ENCODE data around the gene WNT3. TPM values are rescaled to one million over a fixed set of nuclear protein-coding genes. Genes with fewer than 3 reads are reported as not detected.

WNT3 gene
- total and polyA plus RNA-seq, 2 donors (not counting 1 experiment from before 2014, with no cell fraction given) = 0.86 to 1.4 TPM

DNA sequence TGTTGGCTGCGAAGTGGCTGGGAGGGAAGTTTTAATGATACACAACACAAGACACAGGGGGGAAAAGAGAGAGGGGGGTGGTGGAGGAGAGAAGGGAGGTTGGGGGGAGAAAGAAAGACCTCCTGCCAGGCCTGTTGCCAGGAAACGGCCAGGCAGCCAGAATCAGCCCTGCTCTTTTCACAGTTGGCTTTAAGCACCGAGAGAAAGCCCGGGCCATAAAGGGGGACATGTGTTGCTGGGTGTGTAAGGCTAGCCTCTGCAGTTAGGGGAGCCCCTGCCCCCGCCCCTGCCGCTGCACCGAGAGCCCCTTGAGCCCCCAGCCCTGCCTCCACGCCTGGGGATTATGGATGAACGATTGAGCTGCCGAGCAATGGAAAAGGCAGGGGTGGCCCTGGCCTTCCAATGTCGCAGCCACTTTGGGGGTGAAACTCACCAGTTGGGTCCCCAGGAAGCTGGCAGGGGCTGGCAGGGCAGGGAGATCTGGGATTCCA, 13.9 kb upstream of the WNT3 start:
- ChIA-PET CTCF (no interaction called here), POLR2A (no interaction called here)
- peaks cover 19% of the 10 kb centered on the region for H3K27me3 Mint-ChIP-seq
- Histone ChIP-seq H3K79me2 (ENCODE audit: control insufficient read depth, insufficient read depth, low read length) (no peaks in the 10 kb centered on the region), H3K4me2 (replicated peaks; ENCODE audit: low read depth, low read length, poor library complexity, severe bottlenecking) (no peak overlapping the region), H3K9ac (ENCODE audit: low read length) (no peak overlapping the region), H3K36me3 (replicated peaks in 1 of 2; ENCODE audit: control extremely low read depth in 1 of 2, control insufficient read depth in 1 of 2, extremely low read depth in 1 of 2, insufficient read depth in 2 of 2, low read length in 1 of 2) (no peaks in the 10 kb centered on the region), H3K27ac (ENCODE audit: low read length in 2 of 2) (no peak overlapping the region), H3K9me3 (ENCODE audit: control extremely low read depth in 1 of 3, control insufficient read depth in 2 of 3, insufficient read depth in 1 of 3, low read length in 2 of 3) (no peaks in the 10 kb centered on the region), H3K4me3 (ENCODE audit: control extremely low read depth in 1 of 5, extremely low read depth in 1 of 5, insufficient read depth in 1 of 5, low read depth in 2 of 5, low read length in 4 of 5) (no peak overlapping the region), H2AFZ (ENCODE audit: insufficient read depth, low read depth, low read length, poor library complexity, severe bottlenecking) (no peak overlapping the region), H3K4me1 (ENCODE audit: control insufficient read depth in 2 of 2, insufficient read depth in 2 of 2, low read length in 2 of 2) (no peaks in the 10 kb centered on the region), H4K20me1 (ENCODE audit: control insufficient read depth, insufficient read depth, low read length, poor library complexity, severe bottlenecking) (no peaks in the 10 kb centered on the region), H3K27me3 (replicated peaks in 1 of 4; ENCODE audit: control extremely low read depth in 1 of 4, control insufficient read depth in 3 of 4, insufficient read depth in 4 of 4, low read length in 3 of 4) (peaks cover 0 to 4% (median 1%) of the 10 kb centered on the region in 4 experiments)
- H3K27ac Mint-ChIP-seq = no peak overlapping the region
- TF ChIP-seq EZH2 (IDR thresholded peaks at IDR 0.05; ENCODE audit: borderline replicate concordance, insufficient read depth, low read depth, low read length, poor library complexity, severe bottlenecking) = no peak
- TF ChIP-seq, protein P1, sequence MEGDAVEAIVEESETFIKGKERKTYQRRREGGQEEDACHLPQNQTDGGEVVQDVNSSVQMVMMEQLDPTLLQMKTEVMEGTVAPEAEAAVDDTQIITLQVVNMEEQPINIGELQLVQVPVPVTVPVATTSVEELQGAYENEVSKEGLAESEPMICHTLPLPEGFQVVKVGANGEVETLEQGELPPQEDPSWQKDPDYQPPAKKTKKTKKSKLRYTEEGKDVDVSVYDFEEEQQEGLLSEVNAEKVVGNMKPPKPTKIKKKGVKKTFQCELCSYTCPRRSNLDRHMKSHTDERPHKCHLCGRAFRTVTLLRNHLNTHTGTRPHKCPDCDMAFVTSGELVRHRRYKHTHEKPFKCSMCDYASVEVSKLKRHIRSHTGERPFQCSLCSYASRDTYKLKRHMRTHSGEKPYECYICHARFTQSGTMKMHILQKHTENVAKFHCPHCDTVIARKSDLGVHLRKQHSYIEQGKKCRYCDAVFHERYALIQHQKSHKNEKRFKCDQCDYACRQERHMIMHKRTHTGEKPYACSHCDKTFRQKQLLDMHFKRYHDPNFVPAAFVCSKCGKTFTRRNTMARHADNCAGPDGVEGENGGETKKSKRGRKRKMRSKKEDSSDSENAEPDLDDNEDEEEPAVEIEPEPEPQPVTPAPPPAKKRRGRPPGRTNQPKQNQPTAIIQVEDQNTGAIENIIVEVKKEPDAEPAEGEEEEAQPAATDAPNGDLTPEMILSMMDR (IDR thresholded peaks at IDR 0.05) = no peak
- intact Hi-C loops (cut with micrococcal nuclease) = no loop called here
- ATAC-seq (ENCODE audit: low read depth) (no peak), DNase-seq (no peak)
- H3K4me1 Mint-ChIP-seq = peaks cover 4% of the 10 kb centered on the region
- 90% methylated on average over 10 of the region's 11 CpGs for WGBS (ENCODE audit: insufficient coverage)
- no peak overlapping the region for H3K4me3 Mint-ChIP-seq
- no peaks in the 10 kb centered on the region for H3K9me3 Mint-ChIP-seq (ENCODE audit: insufficient read depth)

DNA sequence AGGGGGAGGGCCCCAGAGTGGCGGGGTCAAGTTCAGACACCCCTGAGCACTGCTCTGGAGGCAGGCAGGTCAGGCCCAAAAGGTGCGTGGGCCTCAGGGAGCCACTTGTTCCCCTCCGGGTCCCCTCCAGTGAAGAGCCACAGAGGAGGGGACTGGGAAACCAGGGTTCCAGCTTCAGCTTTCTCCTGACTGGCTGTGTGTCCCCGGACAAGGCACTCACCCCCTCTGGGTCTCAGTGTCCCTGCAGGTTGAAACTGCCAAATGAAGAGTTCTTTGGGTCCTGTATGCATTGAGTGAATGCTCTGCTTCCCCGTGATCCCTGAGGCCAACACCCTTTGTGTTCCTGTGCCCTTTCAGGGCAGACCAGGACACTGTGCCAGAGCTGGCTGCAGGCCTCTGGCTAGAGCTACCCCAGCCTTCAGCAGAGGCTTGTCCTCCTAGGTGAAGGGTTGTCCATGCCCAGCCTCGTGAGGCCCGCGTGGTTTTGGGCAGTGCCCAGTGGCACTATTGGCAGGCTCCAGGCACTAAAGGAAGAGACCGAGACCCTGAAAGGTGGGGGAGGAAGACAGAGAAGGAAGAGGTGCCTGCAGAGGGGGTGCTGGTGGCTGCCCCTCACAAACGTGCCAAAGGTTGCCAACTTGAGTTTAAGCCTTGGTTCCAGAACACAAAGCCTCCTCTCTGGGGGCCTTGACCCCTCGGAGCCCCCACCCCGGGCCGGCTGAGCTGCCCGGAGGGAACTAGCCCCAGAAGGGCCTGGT, 13.3 kb upstream of the WNT3 start:
- POLR2A ChIA-PET = interaction anchor here (0.6 kb wide), 1 partner anchor 1712 kb away, joined by 4 read pairs; no protein-coding TSS in a partner anchor
- Mint-ChIP-seq H3K4me1 (peaks cover 4% of the 10 kb centered on the region), H3K27me3 (peaks cover 23% of the 10 kb centered on the region), H3K4me3 (no peak overlapping the region), H3K9me3 (ENCODE audit: insufficient read depth) (no peaks in the 10 kb centered on the region), H3K27ac (no peak overlapping the region)
- Histone ChIP-seq H3K79me2 (ENCODE audit: control insufficient read depth, insufficient read depth, low read length) (no peaks in the 10 kb centered on the region), H3K4me2 (replicated peaks; ENCODE audit: low read depth, low read length, poor library complexity, severe bottlenecking) (no peak overlapping the region), H3K4me3 (ENCODE audit: control extremely low read depth in 1 of 5, extremely low read depth in 1 of 5, insufficient read depth in 1 of 5, low read depth in 2 of 5, low read length in 4 of 5) (no peak overlapping the region), H3K27ac (ENCODE audit: low read length in 2 of 2) (no peak overlapping the region), H3K9ac (ENCODE audit: low read length) (no peak overlapping the region), H3K4me1 (ENCODE audit: control insufficient read depth in 2 of 2, insufficient read depth in 2 of 2, low read length in 2 of 2) (no peaks in the 10 kb centered on the region), H3K27me3 (replicated peaks in 1 of 4; ENCODE audit: control extremely low read depth in 1 of 4, control insufficient read depth in 3 of 4, insufficient read depth in 4 of 4, low read length in 3 of 4) (peaks cover 0 to 8% (median 1%) of the 10 kb centered on the region in 4 experiments), H3K9me3 (ENCODE audit: control extremely low read depth in 1 of 3, control insufficient read depth in 2 of 3, insufficient read depth in 1 of 3, low read length in 2 of 3) (no peaks in the 10 kb centered on the region), H3K36me3 (replicated peaks in 1 of 2; ENCODE audit: control extremely low read depth in 1 of 2, control insufficient read depth in 1 of 2, extremely low read depth in 1 of 2, insufficient read depth in 2 of 2, low read length in 1 of 2) (no peaks in the 10 kb centered on the region), H2AFZ (ENCODE audit: insufficient read depth, low read depth, low read length, poor library complexity, severe bottlenecking) (no peak overlapping the region), H4K20me1 (ENCODE audit: control insufficient read depth, insufficient read depth, low read length, poor library complexity, severe bottlenecking) (no peaks in the 10 kb centered on the region)
- DNase-seq (no peak), ATAC-seq (ENCODE audit: low read depth) (no peak)
- TF ChIP-seq, protein P1 (IDR thresholded peaks at IDR 0.05) = no peak
- no peak for TF ChIP-seq EZH2 (IDR thresholded peaks at IDR 0.05; ENCODE audit: borderline replicate concordance, insufficient read depth, low read depth, low read length, poor library complexity, severe bottlenecking)
- intact Hi-C loops (cut with micrococcal nuclease) = no loop called here
- CTCF ChIA-PET = no interaction called here
- WGBS (ENCODE audit: insufficient coverage) = 76% methylated on average over 10 of the region's 14 CpGs
